HUES48 (cell line): ENCODE measurements around the gene E2F2.
"Not testable (repeated sequence)": the region's sequence is repeated elsewhere in the genome, so short reads cannot be mapped to it uniquely, and the experiment has no call there.

Experiments
- H3K27ac ChIP-seq: one replicate; pipeline ENCODE4 v1.7.0; 2013; ENCODE audit warnings: low read depth, low read length, inconsistent platforms
- H3K27me3 ChIP-seq: 2 replicates; pipeline ENCODE4 v1.6.1; 2013; ENCODE audit warnings: mild to moderate bottlenecking, low read length; ENCODE audit not compliant: control insufficient read depth, insufficient read depth
- H3K36me3 ChIP-seq: 2 replicates; pipeline ENCODE4 v1.6.1; 2013; ENCODE audit warnings: low read length; ENCODE audit not compliant: control insufficient read depth, insufficient read depth
- H3K4me1 ChIP-seq: 2 replicates; pipeline ENCODE4 v1.6.1; 2013; ENCODE audit warnings: mild to moderate bottlenecking, low read length; ENCODE audit not compliant: control insufficient read depth, insufficient read depth
- H3K4me3 ChIP-seq: 2 replicates; pipeline ENCODE4 v1.5.1; 2013; ENCODE audit warnings: mild to moderate bottlenecking, low read depth, low read length
- H3K9ac ChIP-seq: 2 replicates; pipeline ENCODE4 v1.6.1; 2013; ENCODE audit warnings: mild to moderate bottlenecking, low read depth, low read length, moderate library complexity
- H3K9me3 ChIP-seq: 2 replicates; pipeline ENCODE4 v1.6.1; 2013; ENCODE audit warnings: low read length; ENCODE audit not compliant: control insufficient read depth, insufficient read depth

E2F2 gene

DNA sequence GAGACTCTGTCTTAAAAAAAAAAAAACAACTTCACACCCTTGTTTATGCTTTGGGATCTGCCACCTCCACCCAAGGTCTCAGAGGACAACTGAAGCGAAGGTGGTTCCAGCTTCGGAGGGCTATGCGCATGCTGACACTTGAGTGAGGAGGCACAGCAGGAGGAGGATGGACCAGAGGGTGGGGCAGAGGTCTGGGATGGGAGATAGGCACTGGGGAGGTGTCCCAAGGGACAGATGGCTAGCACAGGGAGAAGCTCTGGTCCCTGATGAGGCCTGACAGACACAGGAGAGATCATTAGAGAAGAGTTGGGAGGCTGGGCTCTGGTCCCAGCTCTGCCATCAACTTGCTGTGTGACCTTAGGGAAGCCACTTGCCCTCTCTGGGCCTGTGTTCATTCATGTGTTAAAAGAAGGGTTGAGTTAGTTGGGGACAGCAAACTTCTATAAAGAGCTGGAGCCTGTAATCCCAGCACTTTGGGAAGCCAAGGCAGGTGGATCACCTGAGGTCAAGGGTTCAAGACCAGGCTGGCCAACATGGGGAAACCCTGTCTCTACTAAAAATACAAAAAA lies 16.8 kb downstream of the E2F2 start:
- H3K27me3 ChIP-seq, result no peaks in the 10 kb centered on the region
- no peak overlapping the region for H3K27ac ChIP-seq
- H3K9ac ChIP-seq, result no peak overlapping the region
- H3K9me3 ChIP-seq, result no peaks in the 10 kb centered on the region
- no peaks in the 10 kb centered on the region for H3K4me1 ChIP-seq
- no peak overlapping the region for H3K4me3 ChIP-seq
- H3K36me3 ChIP-seq, result peaks cover 10% of the 10 kb centered on the region; the same call in 1 of the 2 replicates

DNA sequence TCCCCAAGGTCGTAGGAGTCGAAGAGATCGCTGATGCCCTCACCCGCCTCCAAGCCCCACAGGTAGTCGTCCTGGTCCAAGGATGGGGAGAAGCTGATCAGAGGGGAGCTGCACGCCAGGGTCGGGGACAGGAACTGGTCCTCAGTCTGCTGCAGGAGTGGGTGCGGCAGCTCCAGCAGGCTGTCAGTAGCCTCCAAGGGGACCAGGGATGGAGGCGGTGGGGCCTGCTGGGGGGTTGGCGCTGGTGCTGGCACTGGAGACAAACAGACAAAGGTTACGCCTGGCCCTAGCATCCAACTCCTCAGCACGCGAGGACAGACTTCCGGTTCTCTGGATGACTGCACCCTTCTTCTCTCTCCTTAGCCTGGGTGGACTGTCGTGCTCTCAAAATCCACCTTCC lies 21.1 kb downstream of the E2F2 start:
- peaks cover 12% of the 10 kb centered on the region; the same call in 1 of the 2 replicates for H3K36me3 ChIP-seq
- H3K4me1 ChIP-seq, result no peaks in the 10 kb centered on the region
- H3K4me3 ChIP-seq, result no peak overlapping the region
- H3K9me3 ChIP-seq, result no peaks in the 10 kb centered on the region
- H3K27ac ChIP-seq, result no peak overlapping the region
- no peak overlapping the region for H3K9ac ChIP-seq
- H3K27me3 ChIP-seq, result no peaks in the 10 kb centered on the region

DNA sequence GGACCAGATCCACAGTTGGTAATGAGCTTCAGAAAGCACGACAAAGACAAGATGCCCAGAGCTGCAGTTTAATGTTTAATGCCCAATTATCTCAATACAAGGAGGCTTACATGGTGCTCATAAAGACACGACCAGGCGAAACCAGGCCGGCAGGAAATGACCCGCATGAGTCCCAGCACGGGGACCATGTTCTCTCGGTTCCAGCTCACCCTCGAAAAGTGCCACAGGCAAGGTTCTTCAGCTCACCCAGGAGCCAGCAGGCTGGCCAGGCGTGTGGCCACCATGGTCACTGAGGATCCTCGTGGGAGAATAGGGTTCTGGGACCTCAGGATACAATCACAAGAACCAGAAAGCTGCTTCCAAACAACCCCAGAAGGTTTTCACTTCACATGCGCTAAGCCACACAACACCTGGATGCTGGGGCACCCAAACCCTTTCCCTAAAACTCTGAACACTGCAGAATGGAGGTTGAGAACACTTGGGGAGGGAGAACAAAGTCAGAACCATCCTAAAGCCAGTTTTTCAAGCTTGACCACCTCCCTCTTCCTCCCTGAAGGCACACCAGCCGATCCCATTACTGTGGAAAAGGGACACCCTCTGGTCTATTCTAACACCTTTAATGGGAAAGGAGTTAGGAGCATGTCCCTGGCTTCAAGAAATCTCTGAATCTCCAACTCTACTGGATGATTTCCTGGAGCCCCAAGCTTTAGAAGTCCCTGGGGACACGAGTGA lies 24.5 kb downstream of the E2F2 start:
- H3K9me3 ChIP-seq, result no peaks in the 10 kb centered on the region
- H3K4me1 ChIP-seq, result no peaks in the 10 kb centered on the region
- no peak overlapping the region for H3K27ac ChIP-seq
- H3K9ac ChIP-seq, result no peak overlapping the region
- no peaks in the 10 kb centered on the region for H3K27me3 ChIP-seq
- H3K36me3 ChIP-seq, result peaks cover 8% of the 10 kb centered on the region; the same call in 1 of the 2 replicates
- H3K4me3 ChIP-seq, result no peak overlapping the region

DNA sequence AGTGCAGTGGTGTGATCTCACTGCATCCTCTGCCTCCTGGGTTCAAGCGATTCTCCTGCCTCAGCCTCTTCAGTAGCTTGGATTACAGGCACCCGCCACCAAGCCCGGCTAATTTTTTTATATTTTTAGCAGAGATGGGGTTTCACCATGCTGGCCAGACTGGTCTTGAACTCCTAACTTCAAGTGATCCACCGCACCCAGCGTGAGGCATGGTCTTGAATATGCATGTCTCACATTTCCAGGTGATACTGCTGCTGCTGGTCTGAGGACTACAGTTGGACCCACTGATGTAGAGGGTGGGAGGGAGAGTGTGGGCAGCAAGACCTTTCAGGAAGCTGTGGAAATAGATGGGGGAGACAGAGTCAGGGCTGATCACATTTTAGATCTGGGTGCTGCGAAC lies 25.2 kb downstream of the E2F2 start:
- Histone ChIP-seq H3K27me3 (no peaks in the 10 kb centered on the region), H3K36me3 (peaks cover 8% of the 10 kb centered on the region; the same call in 1 of the 2 replicates), H3K4me3 (no peak overlapping the region), H3K9me3 (no peaks in the 10 kb centered on the region), H3K27ac (no peak overlapping the region), H3K9ac (no peak overlapping the region), H3K4me1 (no peaks in the 10 kb centered on the region)

DNA sequence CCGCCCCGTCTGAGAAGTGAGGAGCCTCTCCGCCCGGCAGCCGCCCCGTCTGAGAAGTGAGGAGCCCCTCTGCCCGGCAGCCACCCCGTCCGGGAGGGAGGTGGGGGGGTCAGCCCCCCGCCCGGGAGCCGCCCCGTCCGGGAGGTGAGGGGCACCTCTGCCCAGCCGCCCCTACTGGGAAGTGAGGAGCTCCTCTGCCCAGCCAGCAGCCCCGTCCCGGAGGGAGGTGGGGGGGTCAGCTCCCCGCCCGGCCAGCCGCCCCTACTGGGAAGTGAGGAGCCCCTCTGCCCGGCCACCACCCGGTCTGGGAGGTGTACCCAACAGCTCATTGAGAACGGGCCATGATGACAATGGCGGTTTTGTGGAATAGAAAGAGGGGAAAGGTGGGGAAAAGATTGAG lies 26.9 kb downstream of the E2F2 start:
- not testable (repeated sequence) for H3K36me3 ChIP-seq, H3K27ac ChIP-seq, H3K4me3 ChIP-seq, H3K27me3 ChIP-seq, H3K4me1 ChIP-seq, H3K9ac ChIP-seq, H3K9me3 ChIP-seq

DNA sequence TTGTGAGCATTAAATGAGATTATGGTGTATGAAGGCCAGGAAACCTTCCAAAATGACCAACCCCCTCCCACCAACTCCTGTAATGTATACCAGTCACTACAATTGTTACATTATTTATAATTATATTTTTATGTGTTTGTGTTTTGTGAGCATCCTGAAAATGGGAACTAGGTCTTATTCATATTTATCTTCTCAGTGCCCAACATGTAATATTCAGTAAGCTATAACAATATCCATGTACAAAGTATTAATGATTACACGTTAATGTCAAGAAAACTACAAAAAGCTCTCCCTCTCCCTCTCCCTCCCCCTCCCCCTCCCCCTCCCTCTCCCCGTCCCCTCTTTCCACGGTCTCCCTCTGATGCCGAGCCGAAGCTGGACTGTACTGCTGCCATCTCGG lies 28.1 kb downstream of the E2F2 start:
- Histone ChIP-seq H3K9ac (no peak overlapping the region), H3K36me3 (no peaks in the 10 kb centered on the region), H3K27me3 (no peaks in the 10 kb centered on the region), H3K27ac (no peak overlapping the region), H3K9me3 (no peaks in the 10 kb centered on the region), H3K4me1 (no peaks in the 10 kb centered on the region), H3K4me3 (no peak overlapping the region)

DNA sequence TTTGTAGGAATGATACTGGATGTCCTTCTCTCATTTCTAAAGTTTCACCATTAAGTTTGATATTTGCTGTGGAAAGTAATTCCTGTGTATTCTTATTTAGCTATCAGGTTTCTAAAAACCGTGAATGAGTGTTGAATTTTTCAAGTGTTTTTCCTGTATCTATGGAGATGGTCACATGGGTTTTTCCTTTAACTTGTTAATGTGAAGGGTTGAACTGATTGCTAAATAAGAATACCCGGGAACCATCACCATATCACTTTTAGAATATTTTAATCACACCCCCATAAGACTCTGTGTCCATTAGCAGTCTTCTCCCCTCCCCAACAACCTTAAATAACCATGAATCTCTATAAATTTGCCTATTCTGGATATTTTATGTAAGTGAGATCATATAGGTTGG lies 30.6 kb downstream of the E2F2 start:
- H3K27me3 ChIP-seq, result no peaks in the 10 kb centered on the region

DNA sequence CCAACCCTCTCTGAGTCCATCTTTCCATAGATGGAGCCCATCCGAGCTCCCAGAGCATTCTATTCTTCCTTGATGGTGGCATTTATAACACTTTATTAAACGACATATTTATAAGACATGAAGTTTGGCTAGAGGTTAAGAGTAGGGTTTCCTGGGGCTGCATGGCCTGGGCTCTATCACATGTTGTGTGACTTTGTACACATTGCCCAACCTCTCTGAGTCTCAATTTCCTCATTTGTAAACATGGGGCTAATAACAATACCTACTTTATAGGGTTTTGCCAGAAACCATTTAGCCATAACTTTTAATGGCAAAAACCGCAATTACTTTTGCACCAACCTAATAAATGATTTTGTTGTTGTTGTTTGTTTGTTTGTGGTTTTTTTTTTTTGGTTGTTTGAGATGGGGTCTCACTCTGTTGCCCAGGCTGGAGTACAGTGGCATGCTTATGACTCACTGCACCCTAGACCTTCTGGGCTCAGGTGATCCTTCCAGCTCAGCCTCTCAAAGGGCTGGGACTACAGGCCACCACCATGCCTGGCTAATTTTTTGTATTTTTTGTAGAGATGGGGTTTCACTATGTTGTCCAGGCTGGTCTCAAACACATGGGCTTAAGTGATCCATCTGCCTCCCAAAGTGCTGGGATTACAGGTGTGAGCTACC lies 33.1 kb downstream of the E2F2 start:
- Histone ChIP-seq H3K27ac (no peak overlapping the region), H3K4me1 (no peaks in the 10 kb centered on the region), H3K9me3 (no peaks in the 10 kb centered on the region), H3K4me3 (no peak overlapping the region), H3K27me3 (no peaks in the 10 kb centered on the region), H3K9ac (no peak overlapping the region), H3K36me3 (no peaks in the 10 kb centered on the region)

More for the DNA sequence above, 30.6 kb downstream of the E2F2 start:
- Histone ChIP-seq H3K27ac (no peak overlapping the region), H3K36me3 (no peaks in the 10 kb centered on the region), H3K9me3 (no peaks in the 10 kb centered on the region), H3K4me1 (no peaks in the 10 kb centered on the region), H3K9ac (no peak overlapping the region), H3K4me3 (no peak overlapping the region)

DNA sequence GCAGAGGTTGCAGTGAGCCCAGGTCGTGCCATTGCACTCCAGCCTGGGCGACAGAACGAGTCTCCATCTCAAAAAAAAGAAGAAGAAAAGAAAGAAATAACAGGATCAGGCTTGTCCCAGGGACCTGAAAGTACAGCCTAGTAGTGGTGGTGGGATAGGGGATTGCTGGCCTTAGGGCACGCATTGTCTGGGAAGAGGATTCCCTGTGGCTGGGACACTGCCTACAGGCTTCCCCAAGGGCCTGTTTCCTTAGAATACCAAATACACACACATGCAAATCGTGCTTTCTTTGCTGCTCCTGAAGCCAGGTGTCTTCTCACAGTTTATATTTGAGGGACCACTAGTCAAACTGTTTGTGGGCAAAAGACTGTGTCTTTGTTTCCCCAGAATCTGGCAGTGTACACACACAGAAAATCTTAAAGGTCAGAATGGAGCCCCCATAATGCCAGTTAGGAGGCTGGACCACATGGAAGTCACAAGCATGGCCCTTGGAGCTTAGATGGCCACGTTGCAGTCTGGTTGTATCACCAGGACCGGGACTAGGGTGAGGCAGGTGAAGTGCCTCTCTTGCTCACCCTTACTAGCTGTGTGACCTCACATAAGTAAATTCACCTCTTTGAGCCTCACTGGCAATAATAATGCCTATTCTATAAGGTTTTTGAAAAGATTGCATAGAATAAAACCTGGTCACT lies 34.4 kb downstream of the E2F2 start:
- no peaks in the 10 kb centered on the region for H3K9me3 ChIP-seq
- H3K27me3 ChIP-seq, result no peaks in the 10 kb centered on the region
- no peak overlapping the region for H3K4me3 ChIP-seq
- no peak overlapping the region for H3K9ac ChIP-seq
- H3K4me1 ChIP-seq, result no peaks in the 10 kb centered on the region
- H3K27ac ChIP-seq, result no peak overlapping the region
- H3K36me3 ChIP-seq, result no peaks in the 10 kb centered on the region

DNA sequence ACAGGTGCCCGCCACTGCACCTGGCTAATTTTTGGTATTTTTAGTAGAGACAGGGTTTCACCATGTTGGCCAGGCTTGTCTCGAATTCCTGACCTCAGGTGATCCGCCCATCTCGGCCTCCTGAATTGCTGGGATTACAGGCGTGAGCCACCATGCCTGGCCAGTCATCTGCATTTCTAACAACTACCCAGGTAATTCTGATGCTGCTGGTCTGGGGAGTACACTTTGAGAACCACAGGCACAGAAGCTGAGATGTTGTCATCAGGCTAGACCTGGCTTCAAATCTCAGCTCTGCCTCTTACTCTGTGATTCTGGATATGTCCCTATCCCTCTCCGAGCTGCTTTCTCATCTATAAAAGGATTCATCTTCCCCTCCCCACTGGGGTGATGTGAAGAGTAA lies 36.2 kb downstream of the E2F2 start:
- not testable (repeated sequence) for H3K9me3 ChIP-seq, H3K27me3 ChIP-seq, H3K36me3 ChIP-seq, H3K27ac ChIP-seq, H3K4me1 ChIP-seq, H3K4me3 ChIP-seq, H3K9ac ChIP-seq

DNA sequence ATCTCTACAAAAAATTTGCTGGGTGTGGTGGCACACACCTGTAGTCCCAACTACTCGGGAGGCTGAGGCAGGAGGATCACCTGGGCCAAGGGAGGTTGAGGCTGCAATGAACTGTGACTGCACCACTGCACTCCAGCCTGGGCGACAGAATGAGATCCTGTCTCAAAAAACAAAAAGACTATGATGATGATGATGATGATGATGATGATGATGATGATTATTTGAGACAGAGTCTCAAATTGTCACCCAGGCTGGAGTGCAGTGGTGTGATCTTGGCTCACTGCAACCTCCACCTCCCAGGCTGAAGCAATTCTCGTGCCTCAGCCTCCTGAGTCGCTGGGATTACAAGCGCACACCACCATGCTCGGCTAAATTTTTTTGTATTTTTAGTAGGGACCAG lies 38.3 kb downstream of the E2F2 start:
- H3K27me3 ChIP-seq, H3K9me3 ChIP-seq, H3K9ac ChIP-seq, H3K27ac ChIP-seq, H3K36me3 ChIP-seq, H3K4me3 ChIP-seq, H3K4me1 ChIP-seq: not testable (repeated sequence)
